Measurements from ENCODE around the gene ABCA13.

Gene ABCA13

DNA sequence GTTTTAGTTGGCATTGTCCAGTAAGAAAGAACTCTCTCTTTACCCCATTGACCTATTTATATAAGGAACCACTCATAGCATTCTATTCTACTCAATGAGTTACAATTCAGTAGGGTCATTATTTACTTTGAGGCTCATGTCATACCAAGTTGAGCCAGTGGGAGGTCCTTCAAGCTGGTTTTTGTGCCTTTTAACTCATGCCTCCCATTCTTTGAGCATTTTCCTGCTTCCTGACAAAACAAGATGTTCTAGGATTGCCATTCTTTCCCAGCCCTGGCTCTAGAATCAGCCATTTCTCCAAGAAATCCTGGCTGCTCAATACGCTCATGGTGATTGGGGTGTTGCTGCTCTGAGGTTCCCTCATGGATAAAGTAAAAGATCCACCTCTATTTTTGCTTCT lies 250.1 kb downstream of the ABCA13 start:
- no peak overlapping the region for H3K4me2 ChIP-seq (ENCODE audit: low read length)
- no peaks in the 10 kb centered on the region for H3K36me3 ChIP-seq (ENCODE audit: control insufficient read depth, insufficient read depth, low read length)
- no peaks in the 10 kb centered on the region for H3K9me3 ChIP-seq (ENCODE audit: control insufficient read depth, low read length)
- H3K79me2 ChIP-seq, result no peaks in the 10 kb centered on the region
- no peak overlapping the region for H3K9ac ChIP-seq
- no peak overlapping the region for H3K27ac ChIP-seq
- no peaks in the 10 kb centered on the region for H3K4me1 ChIP-seq
- H2AFZ ChIP-seq, result no peak overlapping the region
- TF ChIP-seq, protein P1, sequence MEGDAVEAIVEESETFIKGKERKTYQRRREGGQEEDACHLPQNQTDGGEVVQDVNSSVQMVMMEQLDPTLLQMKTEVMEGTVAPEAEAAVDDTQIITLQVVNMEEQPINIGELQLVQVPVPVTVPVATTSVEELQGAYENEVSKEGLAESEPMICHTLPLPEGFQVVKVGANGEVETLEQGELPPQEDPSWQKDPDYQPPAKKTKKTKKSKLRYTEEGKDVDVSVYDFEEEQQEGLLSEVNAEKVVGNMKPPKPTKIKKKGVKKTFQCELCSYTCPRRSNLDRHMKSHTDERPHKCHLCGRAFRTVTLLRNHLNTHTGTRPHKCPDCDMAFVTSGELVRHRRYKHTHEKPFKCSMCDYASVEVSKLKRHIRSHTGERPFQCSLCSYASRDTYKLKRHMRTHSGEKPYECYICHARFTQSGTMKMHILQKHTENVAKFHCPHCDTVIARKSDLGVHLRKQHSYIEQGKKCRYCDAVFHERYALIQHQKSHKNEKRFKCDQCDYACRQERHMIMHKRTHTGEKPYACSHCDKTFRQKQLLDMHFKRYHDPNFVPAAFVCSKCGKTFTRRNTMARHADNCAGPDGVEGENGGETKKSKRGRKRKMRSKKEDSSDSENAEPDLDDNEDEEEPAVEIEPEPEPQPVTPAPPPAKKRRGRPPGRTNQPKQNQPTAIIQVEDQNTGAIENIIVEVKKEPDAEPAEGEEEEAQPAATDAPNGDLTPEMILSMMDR (IDR thresholded peaks at IDR 0.05), result no peak
- H3K4me3 ChIP-seq (ENCODE audit: low read depth, low read length), result no peak overlapping the region
- H3K27me3 ChIP-seq (ENCODE audit: control insufficient read depth, insufficient read depth, low read length), result no peaks in the 10 kb centered on the region

DNA sequence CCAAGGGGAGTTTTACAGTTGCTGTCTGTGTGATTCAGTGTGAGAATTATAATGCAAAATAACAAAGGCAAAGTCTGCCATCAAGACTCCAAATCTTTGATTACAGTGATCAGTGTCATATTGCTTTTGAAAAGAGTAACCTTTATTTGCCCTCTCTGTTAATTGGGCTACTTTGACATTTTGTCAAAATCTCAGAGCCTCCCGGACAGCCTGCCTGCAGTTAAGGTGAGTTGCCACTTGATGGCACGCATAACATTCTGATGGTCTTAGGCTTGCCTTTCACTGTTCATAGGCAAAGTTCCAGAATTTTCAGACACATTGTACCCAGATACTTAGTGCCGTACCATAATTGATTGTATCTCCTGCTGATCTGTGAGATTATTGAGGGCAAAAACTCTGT lies 253.5 kb downstream of the ABCA13 start:
- H3K9ac ChIP-seq, result no peak overlapping the region
- TF ChIP-seq, protein P1 (IDR thresholded peaks at IDR 0.05), result no peak
- no peaks in the 10 kb centered on the region for H3K79me2 ChIP-seq
- no peak overlapping the region for H2AFZ ChIP-seq
- no peaks in the 10 kb centered on the region for H3K36me3 ChIP-seq (ENCODE audit: control insufficient read depth, insufficient read depth, low read length)
- no peak overlapping the region for H3K4me2 ChIP-seq (ENCODE audit: low read length)
- no peak overlapping the region for H3K4me3 ChIP-seq (ENCODE audit: low read depth, low read length)
- no peaks in the 10 kb centered on the region for H3K9me3 ChIP-seq (ENCODE audit: control insufficient read depth, low read length)
- H3K27me3 ChIP-seq (ENCODE audit: control insufficient read depth, insufficient read depth, low read length), result no peaks in the 10 kb centered on the region
- no peaks in the 10 kb centered on the region for H3K4me1 ChIP-seq
- H3K27ac ChIP-seq, result no peak overlapping the region

DNA sequence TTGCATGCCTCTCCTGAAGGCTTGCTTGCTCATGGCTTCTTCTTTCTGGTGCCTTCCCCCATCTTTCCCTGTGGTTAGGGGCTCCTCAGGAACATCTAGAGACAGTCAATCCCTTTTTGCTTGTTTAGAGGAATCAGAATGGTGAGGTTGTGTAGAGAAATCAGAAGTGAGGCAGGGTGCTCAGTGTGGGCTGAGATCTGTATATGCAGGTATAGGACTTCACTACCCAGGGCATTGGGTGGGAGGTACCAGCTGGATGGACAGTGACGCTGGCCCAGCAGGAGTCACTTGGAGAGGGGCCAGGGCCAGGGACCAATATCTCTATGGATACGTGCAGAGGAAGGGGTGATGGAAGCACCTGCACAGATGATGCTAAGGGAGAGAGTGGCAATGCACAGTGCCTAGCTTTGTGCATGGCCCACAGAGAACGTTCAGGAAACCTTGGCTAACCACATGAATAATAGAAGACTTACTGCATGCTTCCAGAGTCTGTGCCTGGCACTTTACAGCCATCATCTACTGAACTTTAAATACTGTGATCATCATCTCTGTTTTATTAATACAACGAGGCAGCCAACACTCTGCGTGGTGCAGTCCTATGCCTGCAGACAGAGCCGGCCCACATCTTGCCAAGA lies 255.2 kb downstream of the ABCA13 start:
- Histone ChIP-seq H3K4me1 (no peaks in the 10 kb centered on the region), H2AFZ (no peak overlapping the region), H3K27ac (no peak overlapping the region), H3K4me2 (ENCODE audit: low read length) (no peak overlapping the region), H3K27me3 (ENCODE audit: control insufficient read depth, insufficient read depth, low read length) (no peaks in the 10 kb centered on the region), H3K36me3 (ENCODE audit: control insufficient read depth, insufficient read depth, low read length) (no peaks in the 10 kb centered on the region), H3K79me2 (no peaks in the 10 kb centered on the region), H3K9ac (no peak overlapping the region), H3K9me3 (ENCODE audit: control insufficient read depth, low read length) (no peaks in the 10 kb centered on the region), H3K4me3 (ENCODE audit: low read depth, low read length) (no peak overlapping the region)
- TF ChIP-seq, protein P1 (IDR thresholded peaks at IDR 0.05), result no peak

DNA sequence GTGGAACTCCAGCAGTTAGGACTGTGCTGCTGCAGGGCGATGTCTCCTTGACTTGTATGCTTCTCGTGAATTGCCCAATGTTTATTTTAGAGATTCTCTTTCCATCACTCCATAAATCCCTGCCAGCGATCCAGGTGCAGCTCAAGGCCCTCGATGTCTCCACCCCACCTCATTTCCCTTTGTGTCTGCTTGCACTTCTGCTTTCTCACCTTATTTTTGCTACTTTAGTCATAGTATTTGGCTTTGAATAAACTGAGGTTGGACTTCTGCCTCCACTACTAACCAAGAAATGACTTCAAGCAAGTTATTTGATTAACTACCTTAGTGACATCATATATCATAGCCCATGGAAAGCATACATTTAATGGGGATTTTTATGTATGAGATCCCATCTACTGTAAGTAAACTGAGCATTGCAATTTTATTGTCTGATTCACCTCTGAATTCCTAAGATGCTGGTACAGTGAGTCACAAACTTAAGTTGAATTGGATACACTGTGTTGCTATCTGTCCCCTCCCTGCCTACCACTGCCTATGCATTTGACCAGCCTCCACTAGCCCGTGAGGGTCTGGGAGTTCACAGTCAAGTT lies 255.8 kb downstream of the ABCA13 start:
- Histone ChIP-seq H3K27me3 (ENCODE audit: control insufficient read depth, insufficient read depth, low read length) (no peaks in the 10 kb centered on the region), H3K27ac (no peak overlapping the region), H3K4me1 (no peaks in the 10 kb centered on the region), H3K9ac (no peak overlapping the region), H3K36me3 (ENCODE audit: control insufficient read depth, insufficient read depth, low read length) (no peaks in the 10 kb centered on the region), H3K4me2 (ENCODE audit: low read length) (no peak overlapping the region), H3K4me3 (ENCODE audit: low read depth, low read length) (no peak overlapping the region), H3K9me3 (ENCODE audit: control insufficient read depth, low read length) (no peaks in the 10 kb centered on the region), H3K79me2 (no peaks in the 10 kb centered on the region), H2AFZ (no peak overlapping the region)
- TF ChIP-seq, protein P1 (IDR thresholded peaks at IDR 0.05), result no peak

DNA sequence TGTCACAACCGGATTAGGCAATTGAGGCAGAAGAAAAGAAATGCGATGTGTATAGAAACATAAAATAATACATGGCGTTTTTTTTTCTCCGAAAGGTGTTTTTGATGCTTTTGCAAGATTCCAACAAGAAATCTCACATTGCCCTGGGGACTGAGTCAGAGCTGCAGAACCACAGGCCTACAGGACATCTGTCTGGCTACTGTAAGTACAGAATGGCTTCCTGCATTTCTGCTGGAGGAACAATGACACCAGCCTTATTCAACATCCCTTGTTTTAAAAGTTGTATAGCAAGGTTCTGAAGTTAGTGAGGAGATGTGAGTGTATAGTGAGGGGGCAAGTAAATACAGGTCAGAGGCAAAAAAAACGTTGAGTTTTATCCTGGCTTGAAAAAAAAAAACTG lies 256.4 kb downstream of the ABCA13 start:
- no peaks in the 10 kb centered on the region for H3K36me3 ChIP-seq (ENCODE audit: control insufficient read depth, insufficient read depth, low read length)
- H3K27me3 ChIP-seq (ENCODE audit: control insufficient read depth, insufficient read depth, low read length), result no peaks in the 10 kb centered on the region
- no peak overlapping the region for H3K4me2 ChIP-seq (ENCODE audit: low read length)
- no peaks in the 10 kb centered on the region for H3K4me1 ChIP-seq
- no peak overlapping the region for H2AFZ ChIP-seq
- TF ChIP-seq, protein P1 (IDR thresholded peaks at IDR 0.05), result no peak
- no peak overlapping the region for H3K4me3 ChIP-seq (ENCODE audit: low read depth, low read length)
- no peaks in the 10 kb centered on the region for H3K9me3 ChIP-seq (ENCODE audit: control insufficient read depth, low read length)
- H3K27ac ChIP-seq, result no peak overlapping the region
- H3K9ac ChIP-seq, result no peak overlapping the region
- no peaks in the 10 kb centered on the region for H3K79me2 ChIP-seq

Data from parathyroid adenoma (tissue), 2 donors.